GM18499 (cell line): Measurements from ENCODE around the gene ATG2A.

ENCODE experiments used
- ATAC-seq: cut with Tn5 transposase; IDR thresholded peaks from one replicate; pipeline ENCODE4 v1.9.1; 2021; ENCODE audit warnings: moderate number of reproducible peaks; ENCODE audit not compliant: insufficient read depth, unreplicated experiment

ATG2A gene

DNA sequence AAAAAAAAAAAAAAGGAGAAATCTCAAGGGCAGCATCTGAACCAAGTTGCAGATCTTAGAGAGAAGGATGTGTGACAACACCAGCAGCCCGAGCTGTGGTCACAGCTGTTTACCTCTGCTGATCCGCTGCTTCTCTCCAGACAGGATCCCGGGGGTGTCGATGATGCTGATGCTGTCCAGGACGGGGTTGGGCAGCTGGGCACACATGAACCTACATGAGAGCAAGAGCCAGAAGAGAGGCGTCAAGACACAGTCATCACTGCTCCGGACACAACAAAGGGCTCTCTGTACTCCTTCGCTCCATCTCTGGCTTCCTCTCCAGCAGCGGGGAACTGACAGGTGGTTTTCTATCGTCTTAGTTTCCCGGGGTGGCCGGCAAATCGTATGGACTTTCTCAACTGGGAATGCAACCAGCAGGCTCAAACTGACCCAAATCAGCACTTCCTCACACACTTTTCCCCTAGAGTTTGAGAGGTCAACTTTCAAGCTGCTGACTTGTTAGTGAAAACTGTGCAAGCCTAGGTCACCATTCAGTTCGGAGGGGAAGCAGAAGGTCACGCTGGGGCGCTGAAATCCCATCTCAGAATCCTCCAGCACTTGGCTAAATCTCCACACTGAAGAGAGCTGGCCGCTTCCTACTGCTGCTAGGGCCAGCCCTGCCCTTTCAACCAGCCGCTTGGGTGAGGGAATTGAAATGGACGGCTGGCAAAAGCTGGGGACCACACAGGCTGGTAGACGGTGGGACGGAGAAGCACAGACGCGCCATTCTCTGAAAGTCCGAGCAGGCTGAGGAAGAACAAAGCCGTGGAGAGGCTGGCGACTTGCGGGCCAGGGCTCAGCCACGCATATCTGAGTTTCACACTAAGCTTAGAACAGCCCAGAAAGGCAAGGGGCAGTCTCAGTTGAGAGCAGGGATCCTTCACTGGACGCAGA lies 42.4 kb downstream of the ATG2A start:
- no peak for ATAC-seq

DNA sequence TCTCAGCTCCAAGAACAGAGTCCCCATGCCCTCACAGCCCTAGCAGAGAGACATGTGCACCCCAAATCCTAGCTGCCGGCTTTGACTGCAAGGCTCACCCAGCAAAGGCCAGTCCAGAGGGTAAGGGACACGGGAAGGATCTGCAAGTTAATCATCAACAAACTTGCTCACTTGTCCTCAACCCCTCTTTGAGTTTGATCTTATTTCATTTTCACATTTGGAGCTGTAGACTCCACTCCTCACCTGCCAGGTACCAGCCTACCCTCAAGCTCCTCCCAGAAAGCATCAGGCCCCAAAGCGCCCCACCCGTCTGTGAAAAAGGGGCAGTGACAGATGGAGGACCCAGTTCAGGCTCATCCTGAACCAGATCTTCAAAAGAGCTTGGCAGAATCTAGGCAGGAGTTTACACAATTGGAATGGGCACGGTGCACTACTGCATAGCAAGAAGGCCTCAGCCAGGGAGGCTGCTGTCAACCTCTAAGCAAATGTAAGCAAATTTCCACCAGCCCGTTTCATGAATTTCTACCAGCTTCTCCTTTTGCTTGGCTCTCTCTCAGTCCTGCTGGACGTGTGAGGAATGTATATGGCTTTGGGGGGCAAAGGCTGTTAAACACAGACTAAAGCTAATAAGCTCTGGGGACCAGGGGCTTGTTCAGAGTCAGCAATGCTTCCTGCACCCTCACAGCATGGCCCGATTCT lies 44.1 kb downstream of the ATG2A start:
- no peak for ATAC-seq

DNA sequence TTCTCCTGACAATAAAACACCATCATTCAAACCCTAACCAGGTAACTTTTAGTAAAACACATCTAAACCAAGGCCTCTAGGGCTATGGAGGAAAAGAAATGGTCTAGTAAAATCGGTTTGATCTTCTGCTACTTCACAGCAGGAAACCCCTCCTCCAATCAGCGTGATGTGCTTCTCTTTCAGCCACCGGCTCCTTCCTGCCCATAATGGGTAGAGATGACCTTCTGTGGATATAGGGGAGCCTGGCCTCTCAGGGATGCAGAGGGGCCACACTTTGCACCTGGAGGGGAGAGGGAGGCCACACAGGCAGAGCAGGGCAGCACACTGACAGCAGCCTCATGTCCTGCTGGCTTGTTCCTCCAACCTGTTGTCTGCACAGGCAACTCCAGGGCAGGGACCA lies 45.5 kb downstream of the ATG2A start:
- no peak for ATAC-seq

DNA sequence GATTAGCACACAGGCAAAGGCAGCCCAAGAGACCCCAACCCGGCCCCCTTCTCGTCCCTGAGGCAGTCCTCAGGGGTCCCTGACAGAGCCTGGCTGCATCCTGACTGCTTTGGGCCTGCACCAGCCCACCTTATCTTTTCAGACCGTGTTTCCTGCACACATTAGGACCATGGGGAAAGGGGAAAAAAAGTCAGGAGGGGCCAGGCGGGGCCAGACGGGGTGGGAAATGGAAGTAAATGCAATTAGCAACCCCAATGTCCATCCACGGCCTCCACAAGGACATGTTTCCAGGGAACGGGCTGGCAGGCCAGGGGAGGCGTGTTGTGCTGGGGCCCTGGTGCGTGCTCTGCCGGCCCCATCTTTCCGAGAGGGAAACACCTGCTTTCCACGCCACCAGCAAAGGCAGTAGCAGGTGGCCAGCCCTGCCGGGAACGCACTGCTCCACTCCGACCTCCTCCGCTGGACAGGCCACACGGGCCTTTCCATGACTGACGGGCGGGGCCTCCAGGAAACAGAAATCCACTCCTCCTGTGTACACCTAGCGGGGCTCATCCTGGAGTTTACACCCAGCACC lies 46.0 kb downstream of the ATG2A start:
- no peak for ATAC-seq

DNA sequence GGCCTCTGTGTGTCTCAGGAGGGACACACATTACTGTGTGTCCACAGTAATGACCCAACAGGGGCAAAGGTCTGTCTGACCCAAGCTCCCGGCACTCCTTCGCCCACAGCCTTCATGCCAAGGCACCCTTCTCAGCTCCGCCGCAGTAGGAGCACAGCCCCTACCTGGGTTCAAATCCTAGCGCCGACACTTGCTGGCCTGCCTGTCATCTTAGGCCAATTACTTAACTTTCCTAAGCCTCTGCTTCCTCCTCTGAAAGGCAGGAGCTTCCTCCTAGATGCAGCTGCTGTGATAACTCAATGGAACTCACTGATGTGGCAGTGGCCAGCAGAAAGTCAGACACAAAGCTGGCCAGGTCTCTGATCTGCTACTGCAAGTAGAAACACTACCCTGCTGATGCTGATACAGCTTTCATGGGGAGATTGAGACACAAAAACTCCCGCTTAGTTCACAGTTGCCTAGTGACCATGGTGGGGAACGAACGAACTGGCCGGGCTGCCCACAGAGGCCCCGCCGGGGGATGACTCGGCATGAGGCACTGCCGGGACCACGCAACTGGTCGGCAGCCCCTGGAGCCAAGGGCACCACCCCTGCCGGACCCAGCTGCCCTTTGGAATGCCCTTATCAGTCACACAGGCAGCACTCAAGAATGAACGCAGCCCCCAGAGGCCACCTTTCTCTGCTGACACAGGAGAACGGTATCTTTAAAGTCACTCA lies 46.7 kb downstream of the ATG2A start:
- no peak for ATAC-seq

DNA sequence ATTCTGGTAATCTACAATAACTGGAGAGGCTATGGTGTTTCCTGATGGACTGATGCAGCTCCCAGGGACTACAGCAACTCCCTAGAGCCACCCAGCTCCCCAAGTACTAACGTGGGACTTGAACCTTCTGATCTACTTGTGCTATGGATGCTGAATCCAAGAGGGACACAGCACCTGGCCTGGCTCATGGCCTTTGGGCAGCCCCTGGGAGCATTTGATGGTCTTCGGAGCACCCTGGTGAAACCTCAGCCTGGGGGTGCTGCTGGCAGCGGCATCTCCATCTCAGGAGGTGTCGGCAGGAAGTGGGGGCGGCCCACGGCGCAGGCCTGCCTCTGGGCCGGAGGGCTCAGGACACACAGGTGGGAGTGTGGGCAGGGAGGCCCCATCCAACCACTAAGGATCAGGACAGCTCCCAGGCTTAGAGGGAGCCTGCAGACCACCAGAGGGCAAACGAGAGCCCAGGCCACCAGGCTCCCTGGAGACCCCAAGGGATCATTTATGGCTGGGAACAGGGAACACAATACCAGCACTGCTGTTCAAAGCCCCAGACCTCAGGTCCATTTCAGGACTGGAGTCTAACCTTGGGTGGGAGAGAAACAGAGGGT lies 47.3 kb downstream of the ATG2A start:
- no peak for ATAC-seq

DNA sequence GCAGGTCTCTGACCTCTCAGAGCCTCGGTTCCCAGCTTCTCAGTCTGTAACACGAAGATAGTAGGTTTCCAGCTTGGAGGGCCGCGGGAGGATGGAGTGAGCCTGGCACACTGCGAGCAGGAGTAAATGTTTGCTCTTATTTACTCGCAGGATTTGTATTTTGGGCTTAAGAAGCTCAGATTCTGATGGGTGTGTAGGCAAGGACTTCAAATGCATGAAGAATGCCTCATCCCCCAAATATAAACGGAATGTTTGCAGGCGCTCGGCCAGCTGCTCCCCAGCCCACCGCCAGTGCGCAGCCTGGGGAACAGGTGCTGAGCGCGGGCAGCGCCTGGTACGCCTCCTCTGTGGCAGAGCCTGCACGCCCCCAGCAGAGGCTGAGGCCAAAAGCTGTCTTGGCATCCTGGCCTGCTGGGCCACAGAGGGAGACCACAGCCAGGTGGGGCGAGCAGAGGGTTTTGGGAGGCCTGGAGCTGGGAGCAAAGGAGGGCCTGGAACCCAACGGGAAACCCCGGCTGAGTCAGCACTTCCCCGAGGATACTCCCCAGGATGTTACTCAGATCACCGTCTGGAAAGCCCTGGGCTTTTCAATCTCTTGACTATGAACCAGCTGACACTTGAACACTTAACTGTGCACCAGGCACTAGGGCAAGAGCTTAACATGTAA lies 48.0 kb downstream of the ATG2A start:
- ATAC-seq: no peak

DNA sequence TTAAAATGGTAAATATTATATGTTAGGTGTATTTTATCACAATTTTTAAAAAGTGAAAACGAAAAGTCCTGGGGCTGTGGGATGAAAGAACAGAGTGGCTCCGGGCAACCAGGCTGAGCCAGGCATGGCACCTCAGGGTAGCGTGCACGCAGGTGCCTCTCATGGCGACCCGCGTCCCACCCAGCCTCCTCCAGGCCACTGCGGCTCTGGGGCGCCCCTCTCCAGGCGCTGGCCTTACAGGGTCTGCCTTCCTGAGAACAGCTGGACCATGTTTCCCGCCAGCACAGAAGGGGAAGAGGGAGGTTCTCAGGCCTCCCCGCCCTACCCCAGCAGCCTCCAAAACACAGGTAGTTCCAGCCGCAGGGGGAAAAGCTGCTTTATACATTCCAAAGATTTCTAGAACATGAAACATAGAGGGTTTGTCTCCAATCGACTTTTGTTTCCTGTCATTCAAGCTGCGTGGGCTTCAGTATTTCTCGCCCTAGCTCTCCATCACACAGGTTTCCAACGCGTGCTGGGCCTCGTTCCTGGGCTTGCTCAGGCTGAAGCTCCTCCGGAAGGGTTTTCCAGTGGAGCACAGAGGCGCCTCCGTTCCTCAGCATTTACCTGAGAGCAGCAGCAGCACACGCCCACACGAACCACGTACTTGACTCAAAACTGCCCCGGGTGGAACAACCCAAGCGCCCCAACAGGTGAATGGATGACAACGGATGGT lies 49.1 kb downstream of the ATG2A start:
- no peak for ATAC-seq

DNA sequence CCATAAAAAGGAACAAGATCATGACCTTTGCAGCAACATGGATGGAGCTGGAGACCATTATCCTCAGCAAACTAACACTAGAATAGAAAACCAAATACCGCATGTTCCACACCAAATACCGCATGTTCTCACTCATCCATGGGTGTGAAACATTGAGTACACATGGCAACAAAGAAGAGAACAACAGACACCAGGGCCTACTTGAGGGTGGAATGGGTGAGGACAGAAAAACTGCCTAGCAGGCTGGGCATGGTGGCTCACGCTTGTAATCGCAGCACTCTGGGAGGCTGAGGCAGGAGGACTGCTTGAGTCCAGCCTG lies 50.9 kb downstream of the ATG2A start:
- no peak for ATAC-seq

DNA sequence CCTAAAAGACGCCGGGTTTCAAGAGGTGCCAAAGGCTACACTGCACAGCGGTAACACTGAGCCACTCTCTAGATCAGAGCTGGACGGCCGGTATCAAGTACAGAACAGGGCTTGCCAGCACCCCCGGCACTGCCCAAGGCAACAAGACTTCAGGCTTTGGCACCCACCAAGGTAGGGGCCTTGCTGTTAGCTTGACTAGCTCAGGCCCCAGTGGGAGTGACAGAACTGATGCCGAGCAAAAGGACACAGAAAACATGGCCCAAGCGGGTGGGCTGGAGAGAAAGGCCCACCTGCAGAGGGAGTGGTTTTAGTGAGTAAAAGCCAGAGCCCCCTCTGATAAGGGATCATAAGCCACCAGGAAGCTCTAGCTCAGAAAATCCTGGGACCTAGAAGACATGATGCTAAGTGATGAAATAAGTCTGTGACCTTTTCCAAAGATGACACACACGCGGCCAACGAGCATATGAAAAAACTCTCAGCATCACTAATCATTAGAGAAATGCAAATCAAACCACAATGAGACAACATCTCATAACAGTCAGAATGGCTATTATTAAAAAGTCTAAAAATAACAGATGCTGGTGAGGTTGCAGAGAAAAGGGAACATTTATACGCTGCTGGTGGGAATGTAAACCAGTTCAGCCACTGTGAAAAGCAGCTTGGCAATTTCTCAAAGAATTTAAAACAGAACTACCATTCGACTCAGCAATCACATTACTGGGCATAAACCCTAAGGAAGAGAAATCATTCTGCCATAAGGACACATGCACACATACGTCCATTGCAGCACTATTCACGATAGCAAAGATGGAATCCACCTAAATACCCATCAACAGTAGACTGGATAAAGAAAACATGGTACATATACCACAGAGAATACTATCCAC lies 51.5 kb downstream of the ATG2A start:
- ATAC-seq: no peak

DNA sequence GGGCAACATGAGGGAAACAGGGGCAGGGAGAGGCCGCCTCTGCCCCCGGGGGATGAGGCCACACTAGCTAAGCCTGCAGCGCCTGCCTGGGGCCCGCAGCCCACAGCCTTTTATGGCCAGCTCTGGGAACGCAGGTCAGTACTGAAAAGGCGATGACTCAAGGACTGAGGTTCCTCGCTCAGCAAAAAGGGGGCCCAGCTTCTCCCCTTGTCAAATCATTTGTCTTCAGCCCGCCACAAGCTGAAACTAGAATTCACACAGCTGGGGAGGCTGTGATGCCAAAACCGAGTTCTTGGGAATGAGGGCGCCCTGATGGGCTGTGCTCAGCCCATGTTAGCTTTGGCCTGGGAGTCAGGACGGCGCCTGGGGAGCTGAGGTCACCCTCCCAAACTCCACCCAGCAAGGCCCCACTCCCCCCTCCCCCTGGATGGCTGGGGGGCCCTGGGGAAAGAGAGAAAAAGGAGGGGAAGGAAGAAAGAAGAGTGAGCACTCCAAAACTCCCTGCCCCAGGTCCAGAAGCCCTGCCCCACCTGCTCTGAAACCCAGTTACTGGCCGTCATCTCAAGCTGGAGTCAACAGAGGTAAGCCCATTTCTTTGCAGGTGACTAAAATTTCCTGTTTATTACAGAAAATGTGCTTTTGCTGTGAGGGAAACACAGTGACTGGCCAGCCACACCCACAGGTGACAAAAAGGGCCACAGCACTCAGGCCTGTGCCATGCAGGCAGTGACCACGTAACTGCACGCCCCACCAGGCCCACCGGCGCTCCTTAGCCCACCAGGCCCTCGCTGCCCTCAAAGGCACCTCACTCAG lies 52.3 kb downstream of the ATG2A start:
- no peak for ATAC-seq

DNA sequence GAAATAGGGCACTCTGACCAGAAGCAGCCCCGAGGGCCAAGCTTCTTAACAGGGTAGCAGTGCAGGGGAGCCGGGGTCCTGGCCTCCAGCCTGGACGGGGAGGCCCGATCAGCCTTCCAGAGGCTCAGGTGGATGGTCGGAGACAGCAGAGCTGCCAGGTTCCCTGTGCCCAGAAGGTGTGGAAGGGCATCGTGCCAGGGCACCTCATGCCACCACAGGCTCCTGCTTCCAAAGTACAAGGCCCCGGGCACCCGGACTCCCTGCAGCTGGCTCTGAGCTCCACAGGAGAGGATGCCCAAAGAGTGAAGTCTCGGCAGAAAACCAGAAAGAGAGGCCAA lies 52.9 kb downstream of the ATG2A start:
- ATAC-seq: no peak

DNA sequence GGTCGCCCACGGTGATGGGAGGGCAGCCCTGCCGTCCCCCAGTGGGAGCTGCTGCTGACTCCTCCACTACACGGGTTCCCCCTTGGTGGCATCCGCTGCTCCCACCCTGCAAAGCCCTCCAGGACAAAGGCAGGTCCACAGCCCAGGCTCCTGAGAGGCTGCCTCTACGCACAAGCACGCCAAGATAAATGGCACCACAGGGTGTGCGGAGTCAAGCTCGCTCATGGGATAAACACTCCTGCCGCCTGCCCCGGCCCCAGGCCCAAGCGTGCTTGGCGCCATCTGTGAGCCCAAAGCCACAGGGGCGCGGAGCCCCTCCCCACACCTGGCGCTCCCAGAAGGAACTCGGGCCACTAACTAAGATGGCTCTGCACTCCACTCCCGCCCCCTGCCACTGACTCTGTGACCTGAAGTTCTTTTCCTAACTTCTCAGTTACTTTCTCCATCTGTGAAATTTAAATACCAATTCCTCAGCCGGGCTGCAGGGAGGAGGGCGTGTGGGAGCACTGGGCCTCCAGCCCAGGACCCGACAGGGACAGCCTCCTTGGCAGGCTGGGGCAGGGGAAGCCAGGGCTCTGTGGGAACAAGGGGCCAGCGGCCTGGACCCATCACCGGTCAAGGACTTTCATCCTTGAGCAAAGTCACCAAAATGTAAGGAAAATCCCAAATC lies 53.5 kb downstream of the ATG2A start:
- no peak for ATAC-seq

DNA sequence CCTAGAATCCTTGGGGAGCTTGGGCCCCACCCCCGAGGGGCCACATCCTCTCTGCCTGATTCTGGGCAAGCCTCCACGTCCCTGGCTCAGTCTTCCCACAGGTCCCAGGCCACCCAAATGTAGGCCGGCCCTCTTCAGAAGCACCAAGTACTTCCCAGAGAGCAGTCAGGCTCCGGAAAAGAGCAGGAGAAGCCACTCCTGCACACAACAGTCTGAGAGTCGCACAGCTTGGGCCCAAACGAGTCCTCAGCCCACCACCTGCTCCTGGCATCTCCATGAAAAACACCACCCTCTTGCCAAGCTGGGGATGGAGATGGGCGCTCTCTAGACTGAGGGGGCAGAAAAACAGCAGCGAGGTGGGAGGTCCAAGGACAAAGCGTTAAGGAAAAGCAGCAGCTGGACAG lies 54.0 kb downstream of the ATG2A start:
- ATAC-seq: no peak

DNA sequence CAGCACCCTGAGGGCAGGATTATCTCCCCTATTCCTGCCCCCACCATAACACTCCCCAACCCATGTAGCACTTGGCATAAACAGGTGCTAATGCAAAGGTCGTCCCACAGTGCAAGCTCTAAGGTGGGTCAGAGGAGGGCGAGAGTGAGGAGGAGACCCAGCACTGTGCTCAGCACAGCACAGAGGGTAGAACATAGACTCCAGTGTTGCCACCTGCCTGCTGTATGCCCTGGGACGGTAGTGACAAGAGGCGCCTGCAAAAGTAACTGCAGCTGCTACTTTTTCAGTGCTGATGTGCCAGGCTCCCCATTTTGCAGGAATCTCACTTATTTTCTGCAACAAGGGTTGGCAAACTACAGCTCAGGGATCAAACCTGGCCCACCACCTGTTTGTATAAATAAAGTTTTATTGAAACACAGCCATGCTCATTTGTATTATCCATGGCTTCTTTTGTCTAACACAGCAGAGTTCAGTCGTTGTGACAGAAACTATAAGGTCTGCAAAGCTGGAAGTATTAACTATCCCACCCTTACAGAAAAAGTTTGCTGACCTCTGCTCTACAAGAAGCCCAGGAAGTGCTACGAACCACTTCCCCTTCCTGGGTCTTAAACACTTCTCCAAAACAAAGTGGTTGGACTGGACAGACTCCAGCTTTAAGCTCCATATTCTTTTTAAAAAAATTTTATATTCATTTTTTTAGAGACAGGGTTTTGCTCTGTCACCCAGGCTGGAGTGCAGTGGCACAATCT lies 55.6 kb downstream of the ATG2A start:
- no peak for ATAC-seq
